Stimulated activated CD8-positive, alpha-beta memory T cell treated with anti-CD3 and anti-CD28 coated beads, Interleukin-7, amount 100 ng/mL, for 1 hour (primary cell): Measurements from ENCODE around the gene MYO1D.
A peak's percentile ranks its signal among the peaks of the same experiment; 100 is the strongest.
"Not testable (repeated sequence)": the region's sequence is repeated elsewhere in the genome, so short reads cannot be mapped to it uniquely, and the experiment has no call there.

ENCODE experiments used
- DNase-seq, 2 donors: peaks; one replicate each; pipeline ENCODE4 v3.0.0-alpha.2; 2020; ENCODE audit warnings: low read depth in 2 of 2

The MYO1D gene

DNA sequence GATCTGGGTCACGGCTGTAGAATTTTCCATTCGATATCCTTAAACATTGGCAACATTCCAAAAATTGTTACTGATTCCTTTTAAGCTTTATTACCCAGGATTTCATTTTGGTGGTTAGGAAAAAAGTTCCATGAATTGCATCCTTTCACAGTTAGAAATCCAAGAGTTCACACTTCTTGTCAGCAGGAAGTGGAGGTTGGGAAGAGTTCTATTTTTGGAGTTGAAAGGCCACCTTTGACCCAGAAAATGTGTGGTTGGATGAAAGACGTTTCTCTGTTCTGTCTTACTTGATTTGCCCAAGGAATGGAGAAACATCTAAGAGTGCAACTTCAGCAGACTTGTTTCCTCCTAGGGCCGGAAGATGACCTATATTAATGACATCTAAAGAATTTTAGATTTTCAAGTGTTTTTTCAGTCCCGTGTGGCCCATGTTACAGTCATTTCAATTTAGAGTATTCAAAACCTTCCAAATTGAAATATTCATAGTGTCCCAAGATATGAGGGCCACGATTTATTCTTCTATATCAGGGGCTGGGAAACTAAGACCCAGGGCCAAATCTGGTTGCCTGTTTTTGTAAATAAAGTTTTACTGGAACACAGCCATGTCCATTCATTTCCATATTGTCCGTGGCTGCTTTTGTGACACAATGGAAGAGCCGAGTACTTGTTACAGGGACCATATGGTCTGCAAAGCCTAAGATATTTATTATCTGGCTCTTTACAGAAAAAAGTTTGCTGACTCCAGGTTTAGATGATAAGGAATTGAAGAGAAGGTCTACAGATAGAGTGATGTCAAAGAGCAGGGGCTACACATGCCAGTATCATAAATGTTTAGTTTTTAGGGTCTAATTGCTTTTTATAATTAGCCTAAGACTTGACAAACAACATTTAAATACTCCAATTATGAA lies 339.9 kb downstream of the MYO1D start:
- DNase-seq: no peak

DNA sequence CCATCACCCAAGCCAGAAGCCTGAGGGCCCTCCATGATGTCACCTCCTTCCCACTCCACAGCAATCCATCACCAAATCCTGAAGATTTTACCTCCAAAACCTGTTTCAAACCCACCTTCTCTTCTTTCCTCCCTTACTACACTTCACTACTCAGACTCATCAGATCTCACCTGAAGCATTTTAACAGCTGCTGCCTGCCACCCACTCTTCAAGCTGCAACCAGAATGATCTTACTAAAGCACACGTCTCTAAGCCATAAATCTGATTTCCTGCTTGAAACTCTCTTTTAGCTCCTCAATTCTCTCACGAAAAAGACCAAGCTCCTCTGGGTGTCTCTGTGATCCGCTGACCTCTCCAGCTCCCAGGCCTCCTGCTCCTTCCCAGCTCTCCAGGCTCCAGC lies 343.6 kb downstream of the MYO1D start:
- no peak for DNase-seq

DNA sequence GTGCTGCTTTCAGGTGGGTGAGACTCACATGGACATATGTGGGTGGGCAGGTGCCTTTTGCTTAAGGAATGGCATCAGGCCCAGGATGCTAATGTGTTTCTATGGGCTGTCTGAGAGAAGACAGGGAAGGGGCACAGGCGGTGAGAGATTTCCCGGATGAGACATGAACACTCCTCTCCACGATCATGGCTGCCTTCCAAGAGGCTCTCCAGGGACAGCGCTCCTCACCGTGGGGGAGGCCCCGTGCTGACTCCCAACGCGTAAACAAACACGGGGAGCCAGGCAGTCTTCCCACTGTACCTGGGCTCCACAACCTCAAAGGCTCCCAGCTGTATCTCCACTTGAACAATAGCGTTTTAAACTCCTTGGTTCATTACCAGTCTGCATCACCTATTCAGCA lies 347.3 kb downstream of the MYO1D start:
- no peak for DNase-seq

DNA sequence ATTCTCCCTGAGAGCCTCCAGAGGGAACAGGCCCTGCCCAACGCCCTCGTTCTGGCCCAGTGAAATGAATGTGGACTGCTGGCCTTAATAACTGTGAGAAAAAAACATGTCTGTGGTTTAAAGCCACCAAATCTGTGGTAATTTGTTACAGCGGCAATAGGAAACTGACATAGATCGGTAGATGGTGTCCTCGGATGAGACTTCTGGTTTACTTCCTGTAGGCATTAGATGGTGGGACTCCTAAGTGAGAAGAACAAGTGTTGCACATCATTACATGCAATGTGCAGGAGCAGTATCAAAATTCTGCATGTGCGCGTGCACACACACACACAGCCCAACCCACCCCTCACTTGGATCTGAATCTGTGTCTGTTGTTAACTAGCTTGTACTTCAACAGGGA lies 348.1 kb downstream of the MYO1D start:
- DNase-seq: no peak

DNA sequence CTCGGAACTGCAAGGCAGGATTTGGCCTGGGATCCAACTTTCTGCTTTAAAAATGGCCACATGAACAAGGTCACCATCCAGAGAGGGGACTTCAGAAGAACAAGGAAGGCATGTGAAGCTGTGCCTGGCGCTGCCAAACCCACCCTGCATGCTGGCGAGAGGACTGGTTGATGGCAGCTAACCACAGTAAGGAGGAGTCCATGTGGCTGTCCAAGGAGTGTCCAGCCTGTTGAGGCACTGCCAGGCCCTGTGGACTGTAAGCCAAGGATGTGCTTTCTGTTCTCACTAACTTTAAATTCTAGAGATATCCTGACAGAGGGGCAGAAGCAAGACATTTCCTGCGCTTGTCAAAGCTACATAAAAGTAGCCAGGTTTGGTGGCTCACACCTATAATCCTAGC lies 349.8 kb downstream of the MYO1D start:
- DNase-seq: no peak

DNA sequence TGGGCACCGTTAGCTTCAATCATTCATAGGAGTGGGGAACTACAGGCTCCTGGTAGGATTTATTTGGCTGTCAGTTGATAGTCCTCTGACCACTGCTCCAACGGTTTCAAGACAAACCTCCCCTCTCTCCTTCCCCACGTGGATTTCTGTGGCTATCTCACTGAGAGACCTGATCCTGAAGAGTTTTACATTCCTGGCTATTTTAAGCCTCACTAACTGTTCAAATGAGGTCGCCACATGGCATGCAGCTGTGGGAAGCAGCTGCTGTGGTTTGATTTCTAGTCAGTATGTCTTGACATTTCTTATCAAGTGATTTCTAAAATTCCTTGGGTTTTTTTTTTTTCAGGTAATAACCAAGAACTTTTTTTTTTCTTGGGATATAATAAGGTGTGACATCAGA lies 351.8 kb downstream of the MYO1D start:
- DNase-seq: no peak

DNA sequence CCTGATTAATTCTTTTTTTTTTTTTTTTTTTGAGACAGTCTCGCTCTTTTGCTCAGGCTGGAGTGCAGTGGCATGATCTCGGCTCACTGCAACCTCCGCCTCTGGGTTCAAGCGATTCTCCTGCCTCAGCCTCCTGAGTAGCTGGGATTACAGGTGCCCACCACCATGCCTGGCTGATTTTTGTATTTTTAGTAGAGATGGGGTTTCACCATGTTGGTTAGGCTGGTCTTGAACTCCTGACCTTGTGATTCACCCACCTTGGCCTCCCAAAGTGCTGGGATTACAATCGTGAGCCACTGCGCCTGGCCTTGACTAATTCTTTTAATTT lies 352.4 kb downstream of the MYO1D start:
- DNase-seq: not testable (repeated sequence)

DNA sequence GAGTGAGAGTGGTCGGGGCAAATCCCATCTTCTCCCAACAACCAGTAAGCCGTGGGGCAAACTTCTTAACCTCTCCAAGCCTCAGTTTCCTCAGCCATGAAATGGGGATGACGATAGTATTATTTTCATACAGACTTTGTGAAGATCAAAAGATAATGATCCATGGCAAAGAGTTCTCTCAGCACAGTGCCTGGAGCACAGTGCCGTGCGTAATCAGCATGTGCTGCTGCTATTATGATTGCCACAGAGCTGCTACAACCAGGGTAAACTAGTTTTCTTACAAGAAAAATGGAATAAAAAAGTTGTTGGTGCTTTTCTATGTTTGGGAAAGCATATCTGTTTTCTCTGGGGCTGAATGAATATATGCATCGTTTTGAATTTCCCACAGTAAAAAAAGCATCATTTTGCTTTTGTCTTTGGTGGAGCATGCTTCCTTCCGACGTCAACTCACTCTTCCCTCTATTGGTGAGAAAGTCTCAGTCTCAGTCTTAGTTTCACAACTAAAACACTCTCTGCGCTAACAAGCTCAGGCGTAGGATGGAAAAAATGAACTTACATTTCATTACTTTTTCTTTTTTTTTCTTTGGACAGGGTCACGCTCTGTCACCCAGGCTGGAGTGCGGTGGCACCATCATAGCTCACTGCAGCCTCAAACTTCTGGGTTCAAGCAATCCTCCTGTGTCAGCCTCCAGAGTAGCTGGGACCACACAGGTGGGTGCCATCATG lies 352.9 kb downstream of the MYO1D start:
- DNase-seq: no peak

DNA sequence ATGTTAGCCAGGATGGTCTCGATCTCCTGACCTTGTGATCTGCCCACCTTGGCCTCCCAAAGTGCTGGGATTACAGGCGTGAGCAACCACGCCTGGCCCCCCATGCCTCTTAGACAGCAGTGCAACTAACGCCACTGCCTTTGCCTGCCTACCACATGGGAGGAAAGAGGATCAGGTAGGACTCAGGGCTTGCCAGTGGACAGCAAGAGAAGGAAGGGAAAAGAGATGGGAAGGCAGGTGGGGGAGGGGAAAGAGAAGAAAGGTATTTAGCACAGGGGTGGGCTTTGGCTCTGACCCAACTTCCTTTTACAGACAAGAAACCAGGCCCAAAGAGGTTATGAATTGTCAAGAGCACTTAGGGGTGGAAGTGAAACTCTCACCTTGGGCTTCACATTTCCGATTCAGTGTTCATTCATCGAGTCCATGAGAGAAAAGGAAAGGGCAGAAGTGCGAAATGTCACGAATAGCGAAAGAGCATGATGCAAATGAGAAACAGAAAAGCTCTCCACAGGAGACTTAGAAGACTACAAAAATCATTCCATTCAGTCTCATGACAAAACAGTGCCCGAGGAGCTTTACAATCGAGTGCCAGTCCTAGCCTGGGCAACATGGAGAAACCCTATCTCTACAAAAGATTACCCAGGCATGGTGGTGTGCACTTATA lies 353.8 kb downstream of the MYO1D start:
- DNase-seq: no peak

DNA sequence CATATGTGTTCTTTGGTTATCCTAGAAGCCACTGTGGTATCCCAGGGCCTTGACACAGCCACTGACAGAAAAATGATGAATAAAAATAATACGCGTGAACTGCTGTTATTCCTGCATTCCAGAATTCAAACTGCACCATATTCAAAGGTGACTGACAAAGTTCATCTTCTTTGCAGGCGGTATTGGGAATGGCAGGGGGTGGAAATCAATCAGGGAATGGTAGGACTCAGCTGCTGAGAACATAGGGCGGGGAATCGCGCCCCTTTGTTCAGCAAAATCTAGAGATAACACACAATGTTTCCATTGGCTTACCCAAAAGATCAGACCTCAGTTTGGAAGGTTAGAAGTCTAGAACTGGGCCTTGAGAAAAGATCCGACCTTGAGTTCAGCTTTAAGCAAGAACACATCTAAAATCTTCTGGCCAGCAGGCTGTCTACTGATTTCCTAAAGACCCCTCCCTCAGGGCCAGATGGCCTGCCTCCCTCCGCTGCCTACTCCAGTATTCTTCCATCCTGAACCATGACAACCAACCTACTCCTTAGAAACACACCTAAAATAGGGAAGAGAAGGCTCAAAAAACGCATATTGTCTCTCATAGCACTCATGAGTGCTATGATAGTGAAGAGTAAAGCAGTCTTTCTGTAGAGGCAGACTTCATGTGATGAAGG lies 356.1 kb downstream of the MYO1D start:
- DNase-seq: no peak

DNA sequence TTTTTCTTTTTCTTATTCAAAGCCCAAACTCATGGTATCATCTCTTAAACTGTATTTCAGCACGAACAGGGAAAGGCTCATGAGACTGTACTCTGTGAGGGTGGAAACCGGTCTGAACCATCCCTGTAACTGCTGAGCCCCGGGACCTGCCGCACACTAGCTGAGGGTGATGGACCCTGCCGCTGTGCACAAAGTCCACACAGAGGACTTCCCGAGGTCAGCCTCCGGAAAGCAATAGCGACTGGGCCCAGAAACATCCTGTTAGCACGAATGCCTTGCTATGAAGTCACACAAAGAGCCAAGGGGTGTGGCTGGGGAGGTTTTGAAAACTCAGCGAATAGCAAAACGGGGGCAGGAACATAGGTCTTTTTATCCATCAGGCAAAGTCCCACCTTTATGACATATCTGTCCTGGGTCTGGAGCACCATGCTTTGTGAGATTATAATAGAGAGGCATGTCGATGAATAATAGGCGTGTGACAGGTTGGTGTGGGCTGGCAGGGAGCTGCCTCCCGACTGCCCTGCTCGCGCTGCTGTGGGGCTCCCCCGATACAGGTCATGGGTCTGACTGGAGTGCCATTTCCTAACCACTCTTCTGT lies 356.7 kb downstream of the MYO1D start:
- no peak for DNase-seq

DNA sequence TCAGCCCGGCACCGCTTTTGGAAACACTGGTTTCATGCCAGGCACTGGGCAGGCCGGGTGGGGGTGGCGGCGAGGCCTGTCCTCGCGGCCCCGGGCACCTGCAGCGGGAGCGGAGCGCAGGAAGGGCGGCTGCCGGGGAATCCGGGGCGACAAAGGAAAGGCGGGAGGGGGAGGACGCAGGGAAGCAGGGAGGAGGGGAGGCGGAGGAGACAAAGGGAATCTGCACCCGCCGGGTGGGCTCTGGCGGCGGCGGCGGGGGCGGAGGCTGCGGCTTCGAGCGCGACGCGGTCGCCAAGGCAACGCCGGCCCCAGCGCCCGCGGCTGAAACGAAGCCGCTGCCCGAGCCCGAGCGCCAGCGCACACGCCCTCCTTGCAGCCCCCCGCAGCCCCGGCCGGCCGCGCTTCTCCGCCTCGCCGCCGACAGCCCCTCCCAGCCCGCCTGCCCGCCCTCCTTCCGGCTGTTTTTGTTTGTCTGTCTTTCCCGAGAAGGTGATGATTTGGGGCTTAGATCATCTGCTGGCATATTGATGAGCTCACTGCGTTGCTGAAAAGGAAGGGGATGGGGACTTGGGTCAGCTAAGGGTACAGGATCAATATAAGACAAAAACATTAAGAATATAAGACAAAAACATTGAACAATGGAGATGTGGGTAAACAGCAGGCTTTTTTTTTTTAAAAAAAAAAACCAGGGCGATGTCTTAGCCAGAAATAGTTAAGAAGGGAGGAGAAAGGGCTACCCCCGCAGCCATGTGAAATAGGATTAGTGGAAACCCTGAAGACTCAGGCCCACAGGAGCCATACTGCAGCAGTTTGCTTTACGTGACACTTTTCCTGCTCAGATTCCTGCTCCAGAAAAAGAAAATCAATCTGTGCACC lies 357.5 kb downstream of the MYO1D start:
- peak in 1 of 2 donors; percentile 35 for DNase-seq

DNA sequence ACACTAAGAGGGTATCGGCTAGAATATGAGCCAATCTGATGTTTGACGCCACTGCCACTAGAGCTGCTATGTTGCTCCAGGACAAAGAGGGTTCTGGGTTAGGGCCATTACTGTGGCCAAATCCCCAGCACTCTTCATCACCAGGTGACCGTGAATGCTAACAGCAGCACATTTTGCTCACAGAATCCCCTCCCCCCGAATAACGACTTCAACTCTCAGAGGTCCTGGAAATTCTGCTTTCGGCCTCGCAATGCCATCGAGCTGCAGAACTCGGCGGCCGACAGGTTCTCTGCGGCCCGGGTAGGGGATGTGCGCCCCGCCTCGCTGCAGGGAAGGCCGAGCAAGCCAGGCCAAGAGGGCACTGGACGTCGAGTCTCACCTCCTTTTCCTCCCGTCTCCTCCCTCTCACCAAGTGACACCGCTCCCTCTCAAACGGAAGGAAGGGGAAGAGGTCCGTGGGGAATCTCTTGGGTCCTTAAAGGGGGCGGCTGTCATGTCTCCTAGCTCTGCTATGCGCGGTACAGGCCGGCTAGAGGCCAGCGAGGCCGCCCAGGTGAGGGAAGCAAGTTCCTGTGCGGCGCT lies 358.2 kb downstream of the MYO1D start:
- DNase-seq: no peak

DNA sequence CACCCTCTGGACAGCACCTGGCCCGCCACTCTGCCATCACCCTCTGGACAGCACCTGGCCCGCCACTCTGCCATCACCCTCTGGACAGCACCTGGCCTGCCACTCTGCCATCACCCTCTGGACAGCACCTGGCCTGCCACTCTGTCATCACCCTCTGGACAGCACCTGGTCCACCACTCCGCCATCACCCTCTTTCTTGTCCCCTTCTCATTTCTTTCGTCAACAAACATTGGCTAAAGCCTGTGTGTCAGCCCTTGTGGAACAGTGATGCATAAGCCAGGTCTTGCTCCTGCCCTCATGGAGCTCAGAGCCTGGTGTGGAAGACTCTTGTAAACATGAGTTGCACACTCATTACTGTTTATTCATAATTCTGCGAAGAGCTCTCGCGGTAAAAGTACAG lies 358.9 kb downstream of the MYO1D start:
- DNase-seq: no peak

DNA sequence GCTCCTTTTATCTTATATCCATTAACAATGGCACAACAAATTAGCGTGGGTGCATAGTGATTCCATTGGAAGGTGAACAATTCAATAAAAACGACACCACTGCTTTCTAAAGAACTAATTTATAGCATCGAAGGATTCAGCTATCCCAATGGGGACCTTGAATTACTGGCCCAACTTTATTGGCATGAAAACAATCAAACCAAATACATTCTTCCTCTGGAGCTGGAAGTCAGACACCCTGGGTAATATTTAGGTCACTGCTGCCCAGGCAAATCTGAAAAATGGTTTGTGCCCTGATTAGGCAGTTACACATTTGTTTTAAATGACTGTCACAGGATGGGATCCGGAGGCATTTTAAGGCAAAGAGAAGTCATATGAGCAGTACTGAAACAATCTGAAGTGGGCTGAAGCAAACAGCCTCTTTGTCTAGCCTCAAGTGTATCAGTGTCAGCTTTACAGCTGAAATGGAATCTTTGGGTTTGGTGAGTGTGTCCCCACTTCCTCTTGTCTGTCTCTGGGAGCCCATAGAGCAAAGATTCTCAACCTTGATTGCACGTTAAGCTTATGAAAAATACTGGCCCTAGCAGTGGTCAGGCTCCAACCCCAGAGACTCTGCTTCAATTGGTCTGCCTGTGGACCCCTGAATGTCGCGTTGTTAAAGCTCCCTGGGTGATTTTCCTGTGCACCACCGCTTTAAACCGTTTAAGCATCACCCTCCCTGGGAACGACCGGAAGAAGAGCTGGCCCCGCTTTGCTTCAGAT lies 359.8 kb downstream of the MYO1D start:
- no peak for DNase-seq

DNA sequence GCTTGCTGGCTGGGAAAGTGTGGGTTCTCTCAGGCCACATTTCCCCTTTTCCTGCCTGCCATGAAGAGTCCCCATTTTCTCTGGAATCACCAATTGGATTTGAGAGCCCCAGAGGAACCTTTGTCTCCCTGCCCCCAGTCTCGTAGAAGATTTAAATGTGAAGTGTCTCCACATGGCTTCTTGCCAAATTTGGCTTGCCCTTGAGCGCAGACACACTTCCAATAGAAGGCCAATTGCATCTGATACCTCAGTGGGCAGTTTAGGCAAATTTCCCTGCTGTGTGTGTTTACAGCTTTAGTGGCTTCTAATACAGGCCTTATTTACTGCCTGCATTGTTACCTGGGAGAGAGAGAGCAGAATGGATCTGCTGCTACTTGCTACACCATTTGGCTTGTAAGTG lies 360.5 kb downstream of the MYO1D start:
- no peak for DNase-seq

DNA sequence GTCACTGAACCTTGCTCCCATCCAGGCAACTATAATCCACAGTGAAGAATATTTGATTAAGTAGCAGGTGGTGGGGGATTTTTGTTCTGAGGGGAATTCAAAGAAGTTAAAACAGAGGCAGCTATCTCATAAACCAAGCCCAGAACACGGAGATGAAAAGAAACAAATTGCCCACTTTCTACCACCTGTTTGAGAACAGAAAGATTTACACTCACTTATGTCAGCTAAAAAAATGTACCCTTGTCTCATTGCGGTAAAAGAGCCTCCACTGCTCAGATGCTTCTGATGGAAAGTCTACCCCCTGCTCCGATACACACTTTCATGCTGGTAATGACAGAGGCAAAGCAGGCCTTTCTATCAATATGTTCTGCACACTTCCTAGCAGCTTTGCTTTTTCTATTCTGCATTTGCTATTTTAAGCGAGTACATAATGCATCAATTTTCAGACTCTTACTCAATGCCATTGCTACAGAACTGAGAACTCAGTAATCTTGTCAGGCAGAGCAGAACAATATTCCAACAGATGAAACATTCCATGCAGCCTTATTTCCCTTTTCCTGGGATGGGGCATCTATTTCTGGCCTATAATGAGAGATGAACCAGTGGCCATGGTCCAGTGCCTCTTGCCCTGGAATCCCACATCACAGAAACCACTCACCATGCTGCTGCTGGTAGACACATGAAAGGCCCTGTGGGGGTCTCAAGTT lies 361.1 kb downstream of the MYO1D start:
- no peak for DNase-seq

DNA sequence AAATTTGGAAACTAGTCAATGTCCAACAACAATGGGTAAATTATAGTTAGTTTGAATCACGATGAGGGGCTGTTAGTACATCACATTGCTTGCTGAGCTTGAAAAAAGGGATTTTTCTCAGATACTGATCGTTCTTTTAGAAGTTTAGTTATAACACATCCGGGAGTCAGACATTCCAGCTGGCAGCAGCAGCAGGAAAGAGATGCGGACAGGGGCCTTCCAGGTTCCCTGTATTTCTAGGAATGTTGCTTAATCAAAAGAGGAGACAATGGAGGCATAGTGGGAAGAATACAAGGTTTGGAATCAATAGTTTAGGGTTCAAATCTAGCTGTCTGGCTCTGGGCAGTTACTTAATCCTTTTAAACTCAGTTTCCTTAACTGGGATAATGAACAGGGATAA lies 362.3 kb downstream of the MYO1D start:
- no peak for DNase-seq

DNA sequence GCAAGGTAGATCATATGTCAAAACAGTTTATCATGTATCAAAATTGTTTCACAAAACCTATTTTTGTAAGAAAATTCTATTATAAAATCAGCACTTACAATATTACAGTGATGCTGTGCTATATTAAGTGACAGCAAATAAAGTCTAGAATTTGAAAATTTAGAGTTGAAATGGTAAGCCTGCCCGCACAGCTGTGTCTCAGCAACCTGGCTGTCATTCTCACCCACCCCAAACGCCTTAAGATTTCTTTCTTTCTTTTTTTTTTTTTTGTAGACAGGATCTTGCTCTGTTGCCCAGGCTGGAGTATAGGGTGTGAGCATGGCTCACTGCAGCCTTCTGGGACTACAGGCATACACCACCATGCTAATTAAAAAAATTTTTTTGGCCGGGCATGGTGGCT lies 363.3 kb downstream of the MYO1D start:
- no peak for DNase-seq
